ENCODE results near the gene PHYHIPL. TPM values are rescaled to one million over a fixed set of nuclear protein-coding genes. Genes with fewer than 3 reads are reported as not detected.

Gene PHYHIPL
- total RNA-seq, 3 donors from 2014 or later (not counting 1 experiment from before 2014, with no cell fraction given), result not detected

DNA sequence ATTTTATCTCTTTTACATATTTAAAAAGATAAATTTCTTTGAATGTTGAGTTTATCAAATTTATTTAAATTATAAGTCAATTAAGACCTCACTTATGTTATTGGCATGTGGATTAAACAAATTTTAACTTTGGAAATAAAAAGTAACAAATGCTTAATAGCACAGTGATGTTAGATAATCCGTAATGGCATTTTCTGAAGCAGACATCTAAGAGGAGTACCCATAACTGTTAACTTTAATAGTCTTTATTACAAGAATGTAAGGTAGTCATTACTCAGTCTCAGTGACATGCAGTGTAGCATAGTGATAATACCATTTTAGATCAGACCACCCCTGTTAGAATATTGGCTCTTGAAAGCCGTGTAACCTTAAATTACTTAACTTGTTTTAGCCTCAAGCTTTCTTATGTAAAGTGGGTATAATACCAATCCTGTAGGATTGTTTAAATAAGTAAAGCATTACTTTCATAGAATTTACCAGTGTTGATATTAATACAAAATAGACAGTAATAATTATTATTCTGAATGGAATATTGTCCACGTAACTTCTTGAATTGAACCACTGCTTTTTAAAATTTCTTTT lies 4.3 kb downstream of the PHYHIPL start:
- WGBS (ENCODE audit: insufficient coverage), result no CpG with 5 or more reads among the region's 3 CpGs
- Histone ChIP-seq H3K36me3 (ENCODE audit: control insufficient read depth, insufficient read depth, low read length) (no peaks in the 10 kb centered on the region), H3K9me3 (ENCODE audit: control insufficient read depth, insufficient read depth, low read length) (no peaks in the 10 kb centered on the region), H3K4me3 (ENCODE audit: low read length) (no peak overlapping the region), H3K27ac (ENCODE audit: low read length) (no peak overlapping the region), H3K4me1 (ENCODE audit: control insufficient read depth, insufficient read depth, low read length) (no peaks in the 10 kb centered on the region), H3K27me3 (ENCODE audit: control insufficient read depth, insufficient read depth, low read length) (peaks cover 7% of the 10 kb centered on the region)
- no peak for ATAC-seq
- peaks cover 7 to 12% of the 10 kb centered on the region in 2 donors for H3K27me3 Mint-ChIP-seq (ENCODE audit: low read depth in 2 of 2)
- peaks cover 0 to 5% of the 10 kb centered on the region in 2 donors for H3K9me3 Mint-ChIP-seq
- H3K4me1 Mint-ChIP-seq, result no peaks in the 10 kb centered on the region
- no peak for DNase-seq
- H3K36me3 Mint-ChIP-seq, result no peaks in the 10 kb centered on the region
- intact Hi-C loops (cut with micrococcal nuclease), result no loop called here
- H3K4me3 Mint-ChIP-seq, result no peak overlapping the region
- TF ChIP-seq, protein P1, sequence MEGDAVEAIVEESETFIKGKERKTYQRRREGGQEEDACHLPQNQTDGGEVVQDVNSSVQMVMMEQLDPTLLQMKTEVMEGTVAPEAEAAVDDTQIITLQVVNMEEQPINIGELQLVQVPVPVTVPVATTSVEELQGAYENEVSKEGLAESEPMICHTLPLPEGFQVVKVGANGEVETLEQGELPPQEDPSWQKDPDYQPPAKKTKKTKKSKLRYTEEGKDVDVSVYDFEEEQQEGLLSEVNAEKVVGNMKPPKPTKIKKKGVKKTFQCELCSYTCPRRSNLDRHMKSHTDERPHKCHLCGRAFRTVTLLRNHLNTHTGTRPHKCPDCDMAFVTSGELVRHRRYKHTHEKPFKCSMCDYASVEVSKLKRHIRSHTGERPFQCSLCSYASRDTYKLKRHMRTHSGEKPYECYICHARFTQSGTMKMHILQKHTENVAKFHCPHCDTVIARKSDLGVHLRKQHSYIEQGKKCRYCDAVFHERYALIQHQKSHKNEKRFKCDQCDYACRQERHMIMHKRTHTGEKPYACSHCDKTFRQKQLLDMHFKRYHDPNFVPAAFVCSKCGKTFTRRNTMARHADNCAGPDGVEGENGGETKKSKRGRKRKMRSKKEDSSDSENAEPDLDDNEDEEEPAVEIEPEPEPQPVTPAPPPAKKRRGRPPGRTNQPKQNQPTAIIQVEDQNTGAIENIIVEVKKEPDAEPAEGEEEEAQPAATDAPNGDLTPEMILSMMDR (IDR thresholded peaks at IDR 0.05), result no peak
- H3K27ac Mint-ChIP-seq, result no peak overlapping the region

DNA sequence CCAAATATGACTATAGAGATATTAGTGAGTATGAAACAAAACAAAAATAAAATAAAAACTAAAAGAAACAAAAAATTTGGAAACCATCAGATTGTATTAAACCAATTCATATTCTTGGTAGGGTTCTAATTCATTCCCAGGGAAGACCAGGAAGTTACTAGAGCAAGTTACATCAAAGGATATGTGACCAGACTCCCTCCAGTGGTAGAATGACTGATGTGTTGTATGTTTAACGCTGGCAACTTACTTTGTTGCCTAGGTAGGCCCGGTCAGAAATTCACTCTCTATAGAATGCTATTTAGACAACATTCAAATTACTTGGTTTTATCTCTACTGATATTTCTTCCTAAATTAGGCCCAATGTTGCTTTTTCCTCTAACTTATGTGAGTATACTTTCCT lies 5.2 kb downstream of the PHYHIPL start:
- no peak for ATAC-seq
- TF ChIP-seq, protein P1 (IDR thresholded peaks at IDR 0.05), result no peak
- Histone ChIP-seq H3K36me3 (ENCODE audit: control insufficient read depth, insufficient read depth, low read length) (no peaks in the 10 kb centered on the region), H3K4me3 (ENCODE audit: low read length) (no peak overlapping the region), H3K9me3 (ENCODE audit: control insufficient read depth, insufficient read depth, low read length) (no peaks in the 10 kb centered on the region), H3K27me3 (ENCODE audit: control insufficient read depth, insufficient read depth, low read length) (peaks cover 3% of the 10 kb centered on the region), H3K27ac (ENCODE audit: low read length) (no peak overlapping the region), H3K4me1 (ENCODE audit: control insufficient read depth, insufficient read depth, low read length) (no peaks in the 10 kb centered on the region)
- no peak overlapping the region for H3K4me3 Mint-ChIP-seq
- peaks cover 4 to 9% of the 10 kb centered on the region in 2 donors for H3K27me3 Mint-ChIP-seq (ENCODE audit: low read depth in 2 of 2)
- WGBS (ENCODE audit: insufficient coverage), result 20% methylated on average over 1 of the region's 2 CpGs
- H3K4me1 Mint-ChIP-seq, result no peaks in the 10 kb centered on the region
- H3K9me3 Mint-ChIP-seq, result peaks cover 0 to 5% of the 10 kb centered on the region in 2 donors
- H3K27ac Mint-ChIP-seq, result no peak overlapping the region
- intact Hi-C loops (cut with micrococcal nuclease), result no loop called here
- DNase-seq, result no peak
- no peaks in the 10 kb centered on the region for H3K36me3 Mint-ChIP-seq

DNA sequence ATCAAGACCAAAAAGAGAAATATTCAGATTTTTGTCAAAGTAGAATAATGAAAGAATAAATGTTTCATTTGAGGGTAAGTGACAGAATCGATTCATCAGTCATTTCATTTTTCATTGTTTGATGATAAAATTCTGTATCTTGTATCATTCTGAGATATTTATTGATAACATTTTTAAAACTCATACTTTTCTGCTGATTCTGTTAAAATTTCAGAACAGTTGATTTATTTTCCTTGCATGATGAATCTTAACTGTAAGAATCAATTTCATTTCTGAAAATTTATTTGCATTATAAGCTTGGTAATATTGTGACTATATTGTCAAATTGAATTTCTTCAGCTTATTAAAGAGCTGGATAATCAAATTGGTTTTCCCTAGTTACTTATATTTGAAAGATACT lies 13.9 kb downstream of the PHYHIPL start:
- Histone ChIP-seq H3K27me3 (ENCODE audit: control insufficient read depth, insufficient read depth, low read length) (no peaks in the 10 kb centered on the region), H3K9me3 (ENCODE audit: control insufficient read depth, insufficient read depth, low read length) (no peaks in the 10 kb centered on the region), H3K27ac (ENCODE audit: low read length) (no peak overlapping the region), H3K4me1 (ENCODE audit: control insufficient read depth, insufficient read depth, low read length) (no peaks in the 10 kb centered on the region), H3K4me3 (ENCODE audit: low read length) (no peak overlapping the region), H3K36me3 (ENCODE audit: control insufficient read depth, insufficient read depth, low read length) (no peaks in the 10 kb centered on the region)
- no peaks in the 10 kb centered on the region for H3K4me1 Mint-ChIP-seq
- no peaks in the 10 kb centered on the region for H3K36me3 Mint-ChIP-seq
- ATAC-seq (no peak), DNase-seq (no peak)
- no peak overlapping the region for H3K4me3 Mint-ChIP-seq
- WGBS (ENCODE audit: insufficient coverage), result no CpG with 5 or more reads among the region's 1 CpG
- no peak overlapping the region for H3K27ac Mint-ChIP-seq
- TF ChIP-seq, protein P1 (IDR thresholded peaks at IDR 0.05), result no peak
- intact Hi-C loops (cut with micrococcal nuclease), result no loop called here
- no peaks in the 10 kb centered on the region for H3K27me3 Mint-ChIP-seq (ENCODE audit: low read depth in 2 of 2)
- peaks cover 0 to 8% of the 10 kb centered on the region in 2 donors for H3K9me3 Mint-ChIP-seq

DNA sequence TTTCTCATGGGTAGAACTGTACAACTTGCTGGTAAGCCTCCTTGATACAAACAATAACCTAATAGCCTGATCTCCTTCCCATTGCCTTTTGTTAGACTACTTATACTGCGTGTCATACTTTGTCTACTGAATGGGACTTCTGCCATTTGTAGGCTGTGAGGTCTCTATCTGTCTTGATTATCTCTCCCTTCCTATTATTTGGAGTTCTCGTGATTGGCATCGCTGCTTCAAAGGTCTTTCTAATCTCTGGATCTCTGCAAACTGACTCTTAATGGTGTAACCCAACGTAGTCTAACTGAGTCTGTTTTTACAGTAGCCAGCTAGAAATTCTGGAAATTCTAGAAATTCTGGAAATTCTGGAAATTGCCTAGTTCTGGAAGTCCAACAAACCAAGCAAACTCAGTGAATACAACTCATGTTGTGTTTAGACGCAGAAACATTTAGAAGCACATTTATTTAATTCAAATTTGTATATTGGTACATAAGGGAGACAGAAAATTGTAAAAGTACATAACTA lies 29.8 kb downstream of the PHYHIPL start:
- Mint-ChIP-seq H3K27me3 (ENCODE audit: low read depth in 2 of 2) (no peaks in the 10 kb centered on the region), H3K27ac (no peak overlapping the region), H3K4me3 (no peak overlapping the region), H3K36me3 (no peaks in the 10 kb centered on the region), H3K9me3 (peaks cover 10 to 12% of the 10 kb centered on the region in 2 donors), H3K4me1 (no peaks in the 10 kb centered on the region)
- TF ChIP-seq, protein P1 (IDR thresholded peaks at IDR 0.05), result no peak
- no peaks in the 10 kb centered on the region for H3K9me3 ChIP-seq (ENCODE audit: control insufficient read depth, insufficient read depth, low read length)
- no peaks in the 10 kb centered on the region for H3K4me1 ChIP-seq (ENCODE audit: control insufficient read depth, insufficient read depth, low read length)
- intact Hi-C loops (cut with micrococcal nuclease), result no loop called here
- H3K4me3 ChIP-seq (ENCODE audit: low read length), result no peak overlapping the region
- ATAC-seq (no peak), DNase-seq (no peak)
- no peaks in the 10 kb centered on the region for H3K36me3 ChIP-seq (ENCODE audit: control insufficient read depth, insufficient read depth, low read length)
- H3K27me3 ChIP-seq (ENCODE audit: control insufficient read depth, insufficient read depth, low read length), result no peaks in the 10 kb centered on the region
- 92% methylated on average over 4 of the region's 5 CpGs for WGBS (ENCODE audit: insufficient coverage)
- no peak overlapping the region for H3K27ac ChIP-seq (ENCODE audit: low read length)

All from natural killer cell (primary cell).